ENCODE results near the gene GRM1. TPM values are rescaled to one million over a fixed set of nuclear protein-coding genes. Genes with fewer than 3 reads are reported as not detected.

The GRM1 gene
- total and polyA plus RNA-seq, 2 of the 4 experiments (the other 2 are of a cell fraction) = not detected

GRCh38 chr6:146295695-146296094 is 266.8 kb downstream of the GRM1 start:
- Histone ChIP-seq H3K27ac (ENCODE audit: insufficient read depth, low read length) (no peak overlapping the region), H4K5ac (ENCODE audit: low read depth, low read length) (no peak overlapping the region), H3K18ac (ENCODE audit: low read depth, low read length) (no peak overlapping the region), H2BK5ac (ENCODE audit: low read depth, low read length, poor library complexity, severe bottlenecking) (no peak overlapping the region), H2BK120ac (ENCODE audit: low read depth, low read length) (no peak overlapping the region), H2AK9ac (replicated peaks; ENCODE audit: low read depth, low read length, poor library complexity) (no peak overlapping the region), H3K9me1 (ENCODE audit: insufficient read depth, low read length) (no peaks in the 10 kb centered on the region), H3K23ac (ENCODE audit: low read depth, low read length) (no peak overlapping the region), H3K79me1 (ENCODE audit: low read depth in 1 of 2, low read length in 2 of 2) (no peaks in the 10 kb centered on the region), H3K27me3 (ENCODE audit: control insufficient read depth, insufficient read depth, low read length) (no peaks in the 10 kb centered on the region), H3K9ac (ENCODE audit: low read depth, low read length) (no peak overlapping the region), H3K56ac (ENCODE audit: extremely low read depth, insufficient read depth, low read length) (no peak overlapping the region), H3K36me3 (ENCODE audit: control insufficient read depth, insufficient read depth, low read length) (no peaks in the 10 kb centered on the region), H2AK5ac (ENCODE audit: low read depth, low read length) (no peak overlapping the region), H3K14ac (replicated peaks; ENCODE audit: low read depth, low read length) (no peak overlapping the region), H3K9me3 (ENCODE audit: control insufficient read depth, insufficient read depth, low read length) (no peaks in the 10 kb centered on the region), H3K4ac (ENCODE audit: low read depth, low read length) (no peak overlapping the region), H4K91ac (ENCODE audit: insufficient read depth, low read depth, low read length) (no peak overlapping the region), H2AFZ (replicated peaks; ENCODE audit: low read length, poor library complexity) (no peak overlapping the region), H3K4me2 (ENCODE audit: low read depth, low read length) (no peak overlapping the region), H4K20me1 (ENCODE audit: insufficient read depth, low read length) (no peaks in the 10 kb centered on the region), H3K4me1 (ENCODE audit: control insufficient read depth, insufficient read depth, low read length) (no peaks in the 10 kb centered on the region), H3K4me3 (ENCODE audit: insufficient read depth, low read depth, low read length) (no peak overlapping the region), H2BK15ac (ENCODE audit: low read depth, low read length) (no peak overlapping the region), H4K8ac (ENCODE audit: low read depth in 2 of 2, low read length in 2 of 2) (no peak overlapping the region), H2BK20ac (ENCODE audit: low read depth, low read length) (no peak overlapping the region)
- ATAC-seq (ENCODE audit: low read depth) (no peak), DNase-seq (no peak)
- dilution Hi-C loops (cut with HindIII; ENCODE audit: low sequenced_read_pairs, unreplicated experiment) (no loop called here), intact Hi-C loops (cut with micrococcal nuclease) (no loop called here), in situ Hi-C loops (cut with MboI; ENCODE audit: low sequenced_read_pairs) (no loop called here)
- WGBS, 2 experiments (ENCODE audit: extremely low coverage in 2 of 2, insufficient read length in 1 of 2) = no CpG with 5 or more reads among the region's 4 CpGs
- ChIA-PET CTCF (no interaction called here), POLR2A (ENCODE audit: unreplicated experiment) (interaction anchor here (0.6 kb wide), 1 partner anchor 1933 kb away, joined by 11 read pairs; no protein-coding TSS in a partner anchor)
- BruUV-seq (replicated peaks) = no TSS peak
- TF ChIP-seq ELK1 (IDR thresholded peaks at IDR 0.05; ENCODE audit: borderline replicate concordance, low read depth, low read length) = no peak

Data from IMR-90 (cell line).